ENCODE results near the gene IFFO2. TPM values are rescaled to one million over a fixed set of nuclear protein-coding genes. Genes with fewer than 3 reads are reported as not detected.

Gene IFFO2
- total and polyA plus RNA-seq, 4 donors = 7.6 to 18.9 (median 8.3) TPM

DNA sequence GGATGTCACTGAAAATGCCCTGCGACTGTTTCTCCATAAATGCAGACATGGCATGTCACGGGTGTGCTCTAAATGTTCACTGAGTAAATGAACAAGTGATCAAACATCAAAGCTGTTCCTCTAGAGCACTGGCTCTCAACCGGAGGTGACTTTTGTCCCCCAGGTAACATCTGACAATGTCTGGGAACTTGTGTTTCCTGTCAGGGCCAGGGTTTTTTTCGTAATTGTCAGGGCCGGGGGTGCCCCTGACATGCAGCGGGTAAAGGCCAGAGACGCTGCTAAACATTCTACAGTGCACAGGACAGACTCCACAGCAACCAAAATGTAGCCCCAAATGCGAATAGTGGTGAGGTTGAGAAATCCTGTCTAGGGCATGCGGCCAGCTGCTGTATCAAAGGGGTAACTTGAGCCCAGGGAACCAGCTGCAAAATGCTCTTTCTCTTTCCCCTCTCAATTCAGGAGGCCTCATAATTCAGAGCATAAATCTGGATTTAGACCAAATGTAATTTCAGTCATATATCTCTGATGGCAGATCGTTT is 56.1 kb downstream of the IFFO2 start:
- TF ChIP-seq, protein P1, sequence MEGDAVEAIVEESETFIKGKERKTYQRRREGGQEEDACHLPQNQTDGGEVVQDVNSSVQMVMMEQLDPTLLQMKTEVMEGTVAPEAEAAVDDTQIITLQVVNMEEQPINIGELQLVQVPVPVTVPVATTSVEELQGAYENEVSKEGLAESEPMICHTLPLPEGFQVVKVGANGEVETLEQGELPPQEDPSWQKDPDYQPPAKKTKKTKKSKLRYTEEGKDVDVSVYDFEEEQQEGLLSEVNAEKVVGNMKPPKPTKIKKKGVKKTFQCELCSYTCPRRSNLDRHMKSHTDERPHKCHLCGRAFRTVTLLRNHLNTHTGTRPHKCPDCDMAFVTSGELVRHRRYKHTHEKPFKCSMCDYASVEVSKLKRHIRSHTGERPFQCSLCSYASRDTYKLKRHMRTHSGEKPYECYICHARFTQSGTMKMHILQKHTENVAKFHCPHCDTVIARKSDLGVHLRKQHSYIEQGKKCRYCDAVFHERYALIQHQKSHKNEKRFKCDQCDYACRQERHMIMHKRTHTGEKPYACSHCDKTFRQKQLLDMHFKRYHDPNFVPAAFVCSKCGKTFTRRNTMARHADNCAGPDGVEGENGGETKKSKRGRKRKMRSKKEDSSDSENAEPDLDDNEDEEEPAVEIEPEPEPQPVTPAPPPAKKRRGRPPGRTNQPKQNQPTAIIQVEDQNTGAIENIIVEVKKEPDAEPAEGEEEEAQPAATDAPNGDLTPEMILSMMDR (IDR thresholded peaks at IDR 0.05; ENCODE audit: control extremely low read depth, extremely low read depth) = no peak
- WGBS, 2 donors = 44 to 72% methylated on average over 10 of the region's 10 CpGs
- Histone ChIP-seq H3K9me3 (ENCODE audit: control insufficient read depth in 4 of 4, insufficient read depth in 3 of 4, low read length in 3 of 4) (no peaks in the 10 kb centered on the region), H3K4me1 (ENCODE audit: control insufficient read depth in 5 of 5, insufficient read depth in 5 of 5, low read length in 5 of 5) (peaks cover 1 to 24% (median 5%) of the 10 kb centered on the region in 5 donors), H3K27me3 (ENCODE audit: control insufficient read depth in 3 of 3, insufficient read depth in 3 of 3, low read length in 2 of 3) (no peaks in the 10 kb centered on the region), H3K4me3 (no peak overlapping the region), H3K9ac (ENCODE audit: insufficient read depth in 1 of 2, low read length in 2 of 2) (no peak overlapping the region), H3K27ac (ENCODE audit: low read depth in 1 of 2, low read length in 1 of 2) (no peak overlapping the region), H3K36me3 (ENCODE audit: control insufficient read depth in 4 of 4, insufficient read depth in 4 of 4, low read length in 4 of 4) (peaks cover 0 to 4% (median under 1%) of the 10 kb centered on the region in 4 donors)
- ATAC-seq (ENCODE audit: insufficient read depth, low FRiP score) (no peak), DNase-seq (peak; percentile 72 to 88 (median 82))

DNA sequence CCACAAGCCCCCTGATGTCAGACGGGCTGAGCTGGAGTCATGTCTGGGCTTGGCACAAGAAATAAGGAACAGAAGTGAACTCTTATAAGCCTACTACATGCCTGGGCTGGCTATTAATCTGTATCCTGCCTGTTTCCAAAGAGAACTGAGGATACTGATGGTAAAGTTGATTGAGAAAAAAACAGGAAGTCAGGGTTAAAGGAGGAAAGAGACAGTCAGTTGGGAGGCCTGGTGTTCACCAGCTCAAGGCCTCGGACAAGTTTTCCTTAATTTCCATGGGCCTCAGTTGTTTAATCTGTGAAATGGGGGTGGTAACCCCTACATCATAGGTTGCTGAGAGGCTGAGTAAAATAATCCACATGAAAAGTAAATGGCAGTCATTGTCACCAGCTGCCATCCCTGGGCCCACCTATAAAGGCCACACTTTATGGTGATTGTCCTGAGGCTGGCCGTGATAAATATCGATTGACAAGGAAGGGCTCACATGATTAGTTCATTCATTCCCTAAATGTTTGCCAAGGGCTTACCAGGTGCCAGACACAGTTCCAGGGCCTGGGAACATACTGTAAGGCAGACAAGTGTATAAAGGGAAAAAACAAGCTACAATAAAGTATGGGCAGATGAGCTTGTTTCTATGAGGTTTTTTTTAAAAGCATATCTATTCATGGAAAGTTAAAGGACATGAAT is 57.0 kb downstream of the IFFO2 start:
- Histone ChIP-seq H3K27me3 (ENCODE audit: control insufficient read depth in 3 of 3, insufficient read depth in 3 of 3, low read length in 2 of 3) (no peaks in the 10 kb centered on the region), H3K9ac (ENCODE audit: insufficient read depth in 1 of 2, low read length in 2 of 2) (no peak overlapping the region), H3K36me3 (ENCODE audit: control insufficient read depth in 4 of 4, insufficient read depth in 4 of 4, low read length in 4 of 4) (peaks cover 0 to 4% (median 2%) of the 10 kb centered on the region in 4 donors), H3K9me3 (ENCODE audit: control insufficient read depth in 4 of 4, insufficient read depth in 3 of 4, low read length in 3 of 4) (no peaks in the 10 kb centered on the region), H3K4me1 (ENCODE audit: control insufficient read depth in 5 of 5, insufficient read depth in 5 of 5, low read length in 5 of 5) (peaks cover 1 to 24% (median 5%) of the 10 kb centered on the region in 5 donors), H3K27ac (ENCODE audit: low read depth in 1 of 2, low read length in 1 of 2) (no peak overlapping the region), H3K4me3 (no peak overlapping the region)
- WGBS, 2 donors = 71 to 78% methylated on average over 4 of the region's 4 CpGs
- DNase-seq (no peak), ATAC-seq (ENCODE audit: insufficient read depth, low FRiP score) (no peak)
- TF ChIP-seq, protein P1 (IDR thresholded peaks at IDR 0.05; ENCODE audit: control extremely low read depth, extremely low read depth) = no peak

DNA sequence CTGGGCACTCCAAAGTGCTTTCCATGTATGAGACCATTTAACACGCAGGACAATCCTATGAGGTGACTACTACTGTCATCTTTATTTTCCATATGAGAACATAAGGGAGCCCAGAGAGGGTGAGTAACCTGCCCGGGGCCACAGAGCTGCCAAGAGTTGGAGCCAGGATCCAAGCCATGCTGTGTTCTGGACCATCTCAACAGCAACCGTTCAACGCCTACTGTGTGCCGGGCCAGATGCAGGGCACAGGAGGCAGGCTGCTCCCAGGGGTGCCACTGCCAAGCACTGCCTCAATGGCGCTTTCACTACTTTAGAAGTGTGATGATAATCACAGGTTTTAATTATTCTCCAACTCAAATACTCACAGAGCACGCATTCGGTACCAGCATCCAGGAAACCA is 57.9 kb downstream of the IFFO2 start:
- Histone ChIP-seq H3K36me3 (ENCODE audit: control insufficient read depth in 4 of 4, insufficient read depth in 4 of 4, low read length in 4 of 4) (peaks cover 0 to 4% (median 2%) of the 10 kb centered on the region in 4 donors), H3K27me3 (ENCODE audit: control insufficient read depth in 3 of 3, insufficient read depth in 3 of 3, low read length in 2 of 3) (no peaks in the 10 kb centered on the region), H3K9me3 (ENCODE audit: control insufficient read depth in 4 of 4, insufficient read depth in 3 of 4, low read length in 3 of 4) (no peaks in the 10 kb centered on the region), H3K4me1 (ENCODE audit: control insufficient read depth in 5 of 5, insufficient read depth in 5 of 5, low read length in 5 of 5) (peaks cover 1 to 22% (median 5%) of the 10 kb centered on the region in 5 donors), H3K27ac (ENCODE audit: low read depth in 1 of 2, low read length in 1 of 2) (no peak overlapping the region), H3K4me3 (no peak overlapping the region), H3K9ac (ENCODE audit: insufficient read depth in 1 of 2, low read length in 2 of 2) (no peak overlapping the region)
- TF ChIP-seq, protein P1 (IDR thresholded peaks at IDR 0.05; ENCODE audit: control extremely low read depth, extremely low read depth) = no peak
- ATAC-seq (ENCODE audit: insufficient read depth, low FRiP score) (no peak), DNase-seq (no peak)
- WGBS, 2 donors = 93 to 95% methylated on average over 8 of the region's 8 CpGs

Data from lung (tissue), 12 donors.